ENCODE measurements around the gene CRHR1. TPM values are rescaled to one million over a fixed set of nuclear protein-coding genes. Genes with fewer than 3 reads are reported as not detected.
"Not testable (repeated sequence)": the region's sequence is repeated elsewhere in the genome, so short reads cannot be mapped to it uniquely, and the experiment has no call there.

Gene CRHR1
- total RNA-seq, 4 donors from 2014 or later, result 0.26 to 0.89 (median 0.76) TPM

DNA sequence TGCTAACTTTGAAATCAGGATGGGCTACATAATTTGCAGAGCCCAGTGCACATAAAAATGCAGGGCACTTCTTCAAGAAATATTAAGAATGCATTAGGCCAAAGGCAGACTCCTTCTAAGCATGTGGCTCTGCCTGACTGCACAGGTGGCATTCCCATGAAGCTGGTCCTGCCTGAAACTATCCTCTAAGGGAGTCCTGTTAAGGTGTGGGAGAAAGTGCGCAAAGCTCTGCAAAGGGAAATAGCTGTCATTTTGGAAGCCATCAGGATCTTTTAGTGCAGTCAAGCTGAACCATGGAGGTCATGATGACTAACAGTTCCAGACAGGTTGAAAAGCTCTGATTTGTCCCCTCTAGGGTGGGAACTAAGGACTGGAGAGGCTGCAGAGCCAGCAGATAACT is 41.9 kb upstream of the CRHR1 start:
- H3K4me1 ChIP-seq, result no peaks in the 10 kb centered on the region
- TF ChIP-seq EP300 (IDR thresholded peaks at IDR 0.05) (no peak), POLR2AphosphoS5 (IDR thresholded peaks at IDR 0.05) (no peak), POLR2A (IDR thresholded peaks at IDR 0.05) (no peak)
- TF ChIP-seq, protein P1, sequence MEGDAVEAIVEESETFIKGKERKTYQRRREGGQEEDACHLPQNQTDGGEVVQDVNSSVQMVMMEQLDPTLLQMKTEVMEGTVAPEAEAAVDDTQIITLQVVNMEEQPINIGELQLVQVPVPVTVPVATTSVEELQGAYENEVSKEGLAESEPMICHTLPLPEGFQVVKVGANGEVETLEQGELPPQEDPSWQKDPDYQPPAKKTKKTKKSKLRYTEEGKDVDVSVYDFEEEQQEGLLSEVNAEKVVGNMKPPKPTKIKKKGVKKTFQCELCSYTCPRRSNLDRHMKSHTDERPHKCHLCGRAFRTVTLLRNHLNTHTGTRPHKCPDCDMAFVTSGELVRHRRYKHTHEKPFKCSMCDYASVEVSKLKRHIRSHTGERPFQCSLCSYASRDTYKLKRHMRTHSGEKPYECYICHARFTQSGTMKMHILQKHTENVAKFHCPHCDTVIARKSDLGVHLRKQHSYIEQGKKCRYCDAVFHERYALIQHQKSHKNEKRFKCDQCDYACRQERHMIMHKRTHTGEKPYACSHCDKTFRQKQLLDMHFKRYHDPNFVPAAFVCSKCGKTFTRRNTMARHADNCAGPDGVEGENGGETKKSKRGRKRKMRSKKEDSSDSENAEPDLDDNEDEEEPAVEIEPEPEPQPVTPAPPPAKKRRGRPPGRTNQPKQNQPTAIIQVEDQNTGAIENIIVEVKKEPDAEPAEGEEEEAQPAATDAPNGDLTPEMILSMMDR (IDR thresholded peaks at IDR 0.05), result no peak
- no peak overlapping the region for H3K4me3 ChIP-seq
- no peaks in the 10 kb centered on the region for H3K36me3 ChIP-seq
- 94% methylated on average over 1 of the region's 1 CpG for WGBS
- no peak for DNase-seq (ENCODE audit: low spot score in 2 of 2)
- no peaks in the 10 kb centered on the region for H3K9me3 ChIP-seq
- peaks cover 21% of the 10 kb centered on the region for H3K27me3 ChIP-seq
- no peak overlapping the region for H3K27ac ChIP-seq

DNA sequence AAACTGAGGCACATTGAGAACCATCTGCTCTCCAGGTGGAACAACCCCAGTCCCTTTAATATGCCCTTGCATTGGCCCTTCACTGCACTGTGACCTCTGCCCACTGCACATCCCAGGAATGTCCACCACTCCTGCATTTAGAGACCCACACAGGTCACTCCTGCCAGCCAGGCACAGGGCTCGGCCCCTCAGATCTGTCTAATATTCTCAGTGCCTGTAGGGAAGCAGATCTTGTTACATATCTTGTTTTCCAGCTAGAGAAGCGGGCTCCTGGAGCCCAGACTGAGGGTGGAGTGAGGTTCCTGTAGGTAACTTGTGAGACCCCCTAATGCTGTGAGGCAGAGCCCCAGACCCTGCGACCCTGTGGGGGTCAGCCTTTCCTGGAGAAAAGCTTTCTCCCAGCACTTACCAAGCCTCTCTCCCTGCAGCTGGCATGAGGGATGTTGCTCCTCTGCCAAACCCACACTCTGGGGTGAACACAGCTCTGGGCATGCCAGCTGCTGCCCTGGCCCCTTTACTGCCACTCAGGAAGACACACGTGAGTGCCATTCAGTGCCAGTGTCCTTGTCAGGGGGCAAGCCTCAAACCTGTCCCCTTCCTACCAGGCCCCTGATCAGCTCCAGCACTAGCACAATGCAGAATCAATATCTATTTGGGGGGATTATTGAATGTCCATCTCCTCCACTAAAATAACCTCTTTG is 40.3 kb upstream of the CRHR1 start:
- 64% methylated on average over 3 of the region's 4 CpGs for WGBS
- Histone ChIP-seq H3K27me3 (peaks cover 21% of the 10 kb centered on the region), H3K9me3 (no peaks in the 10 kb centered on the region), H3K4me3 (no peak overlapping the region), H3K27ac (no peak overlapping the region), H3K36me3 (no peaks in the 10 kb centered on the region), H3K4me1 (no peaks in the 10 kb centered on the region)
- DNase-seq (ENCODE audit: low spot score in 2 of 2), result peak; percentile 38 to 64
- TF ChIP-seq, protein P1 (IDR thresholded peaks at IDR 0.05), result no peak
- TF ChIP-seq POLR2A (IDR thresholded peaks at IDR 0.05) (no peak), POLR2AphosphoS5 (IDR thresholded peaks at IDR 0.05) (no peak), EP300 (IDR thresholded peaks at IDR 0.05) (no peak)

DNA sequence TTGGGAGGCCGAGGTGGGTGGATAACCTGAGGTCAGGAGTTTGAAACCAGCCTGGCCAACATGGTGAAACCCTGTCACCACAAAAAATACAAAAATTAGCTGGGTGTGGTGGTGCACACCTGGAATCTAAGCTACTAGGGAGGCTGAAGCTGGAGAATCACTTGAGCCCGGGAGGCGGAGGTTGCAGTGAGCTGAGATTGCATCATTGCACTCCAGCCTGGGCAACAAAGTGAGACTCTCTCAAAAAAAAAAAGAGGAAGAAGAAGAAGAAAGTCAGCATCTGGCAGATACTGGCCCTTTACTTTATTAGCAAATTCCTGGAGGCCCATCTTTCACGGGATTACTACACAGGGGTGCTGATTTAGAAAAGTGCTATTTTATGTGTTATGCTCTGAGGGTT is 39.3 kb upstream of the CRHR1 start:
- DNase-seq (ENCODE audit: low spot score in 2 of 2), result peak in 1 of 2 donors; percentile 17
- H3K27me3 ChIP-seq, result peaks cover 21% of the 10 kb centered on the region
- not testable (repeated sequence) for H3K9me3 ChIP-seq, H3K27ac ChIP-seq, H3K4me3 ChIP-seq, H3K4me1 ChIP-seq, H3K36me3 ChIP-seq
- 77% methylated on average over 4 of the region's 4 CpGs for WGBS

DNA sequence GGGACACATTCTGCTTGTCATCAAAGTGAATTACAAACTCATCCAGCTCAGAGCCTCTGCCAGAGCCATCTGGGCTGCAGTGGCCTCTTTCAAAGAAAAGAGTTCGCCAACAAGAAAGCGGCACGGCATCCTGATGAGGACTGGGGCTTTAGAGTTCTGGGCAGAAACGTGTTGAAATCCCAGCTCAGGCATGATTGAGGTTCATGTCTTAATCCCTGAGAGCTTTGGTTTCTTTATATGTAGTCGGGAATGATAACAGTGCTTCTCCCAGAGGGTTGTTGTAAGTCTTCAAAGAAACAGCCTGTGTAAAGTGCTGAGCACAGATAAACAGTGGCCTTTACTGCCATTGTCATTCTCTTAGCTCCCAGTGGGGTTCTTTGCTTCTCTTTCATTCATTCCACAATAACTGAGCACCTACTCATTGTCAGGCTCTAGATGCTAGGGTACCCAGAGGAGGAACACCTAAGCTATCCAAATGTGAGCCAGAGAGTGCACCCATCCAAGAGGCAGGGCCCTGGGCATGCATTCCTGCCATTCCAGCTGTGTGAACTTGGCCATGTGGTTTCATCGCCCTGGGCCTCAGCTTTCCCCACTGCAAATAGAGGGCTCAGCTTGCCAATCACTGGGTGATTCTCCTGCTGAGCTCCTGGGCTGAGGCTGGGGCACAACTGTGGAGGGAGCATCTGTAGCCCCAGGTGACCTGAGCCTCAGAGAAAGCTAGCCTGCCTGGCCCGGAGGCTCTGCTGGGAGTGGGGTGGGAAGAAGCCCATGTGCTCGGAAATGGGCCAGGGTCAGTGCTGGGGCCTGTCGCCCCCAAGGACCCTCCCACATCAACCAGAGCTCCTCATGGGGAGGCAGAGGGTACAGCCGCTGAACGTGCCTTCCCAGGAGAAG is 38.3 kb upstream of the CRHR1 start:
- Histone ChIP-seq H3K36me3 (no peaks in the 10 kb centered on the region), H3K4me3 (no peak overlapping the region)
- DNase-seq (ENCODE audit: low spot score in 2 of 2), result peak in 1 of 2 donors; percentile 46

DNA sequence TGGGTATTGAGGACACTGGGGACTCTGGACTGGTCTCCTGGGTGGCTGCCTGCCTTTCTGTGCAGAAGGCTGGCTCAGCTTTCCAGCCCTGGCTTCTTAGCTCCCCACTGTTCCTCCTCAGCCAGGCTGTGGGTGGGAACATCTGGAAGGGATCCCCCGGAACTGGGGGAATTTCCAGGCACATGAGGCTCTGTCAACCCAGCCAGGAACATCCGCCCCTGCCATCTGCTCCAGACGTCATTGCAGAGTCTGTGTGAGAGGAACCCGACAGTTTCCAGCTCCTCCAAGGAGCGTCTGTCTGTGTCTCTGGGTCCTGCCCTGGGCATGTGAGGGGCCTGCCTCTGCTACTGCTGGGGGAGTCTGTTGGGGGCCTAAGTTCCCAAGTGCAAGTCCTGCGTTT is 36.2 kb upstream of the CRHR1 start:
- Histone ChIP-seq H3K4me1 (no peaks in the 10 kb centered on the region), H3K36me3 (no peaks in the 10 kb centered on the region), H3K9me3 (no peaks in the 10 kb centered on the region), H3K27ac (no peak overlapping the region), H3K4me3 (no peak overlapping the region), H3K27me3 (peaks cover 29% of the 10 kb centered on the region)
- 0% methylated on average over 1 of the region's 6 CpGs for WGBS
- no peak for DNase-seq (ENCODE audit: low spot score in 2 of 2)
- TF ChIP-seq EP300 (IDR thresholded peaks at IDR 0.05), result no peak
- no peak for TF ChIP-seq POLR2A (IDR thresholded peaks at IDR 0.05)
- TF ChIP-seq, protein P1 (IDR thresholded peaks at IDR 0.05), result no peak
- no peak for TF ChIP-seq POLR2AphosphoS5 (IDR thresholded peaks at IDR 0.05)

More for the DNA sequence above, 38.3 kb upstream of the CRHR1 start:
- Histone ChIP-seq H3K27me3 (peaks cover 23% of the 10 kb centered on the region), H3K27ac (no peak overlapping the region), H3K4me1 (no peaks in the 10 kb centered on the region), H3K9me3 (no peaks in the 10 kb centered on the region)
- 52% methylated on average over 7 of the region's 11 CpGs for WGBS
- no peak for TF ChIP-seq POLR2A (IDR thresholded peaks at IDR 0.05)

DNA sequence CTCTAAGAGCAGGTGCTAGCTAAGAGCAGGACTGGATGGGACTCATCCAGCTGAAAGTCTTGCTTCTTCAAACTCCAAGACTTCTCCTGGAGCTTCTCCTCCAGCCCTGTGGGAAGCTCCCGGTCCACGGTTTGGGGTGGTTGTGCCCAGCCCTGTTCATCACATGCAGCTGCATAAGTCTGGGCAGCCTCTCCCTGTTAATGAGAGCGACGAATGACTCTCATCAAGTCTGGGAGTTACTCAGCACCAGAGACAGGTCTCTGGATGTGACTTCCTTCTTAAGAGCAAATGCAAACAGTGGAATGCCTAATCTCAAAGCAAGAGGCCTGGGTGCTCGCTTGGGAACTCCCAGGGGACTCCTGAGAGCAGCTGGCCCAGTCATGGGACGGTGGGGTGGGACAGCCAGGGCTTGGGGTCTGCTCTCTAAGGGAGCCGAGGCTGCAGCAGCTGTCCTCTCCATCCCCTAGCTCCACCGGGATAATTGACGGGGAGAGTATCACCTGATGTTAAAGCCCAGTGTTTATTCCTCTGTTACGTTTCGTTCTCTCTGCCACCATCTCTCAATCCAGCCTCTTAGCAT is 35.3 kb upstream of the CRHR1 start:
- Histone ChIP-seq H3K4me1 (no peaks in the 10 kb centered on the region), H3K9me3 (no peaks in the 10 kb centered on the region), H3K27ac (no peak overlapping the region), H3K36me3 (no peaks in the 10 kb centered on the region), H3K27me3 (peaks cover 32% of the 10 kb centered on the region), H3K4me3 (no peak overlapping the region)
- WGBS, result 75% methylated on average over 9 of the region's 11 CpGs
- TF ChIP-seq POLR2AphosphoS5 (IDR thresholded peaks at IDR 0.05) (no peak), EP300 (IDR thresholded peaks at IDR 0.05) (no peak), POLR2A (IDR thresholded peaks at IDR 0.05) (no peak)
- TF ChIP-seq, protein P1 (IDR thresholded peaks at IDR 0.05), result no peak
- peak in 1 of 2 donors; percentile 40 for DNase-seq (ENCODE audit: low spot score in 2 of 2)
